HEK293 (cell line): Measurements from ENCODE around the gene ELOVL1.

Experiments
- BCL11A ChIP-seq: fragments of 450-650 bp; formaldehyde crosslinking; IDR thresholded peaks from 2 replicates; pipeline ENCODE4 v1.5.1; 2016; ENCODE audit warnings: low read depth, missing biosample characterization, missing genetic modification characterization
- KLF1 ChIP-seq: fragments of 450-650 bp; formaldehyde crosslinking; IDR thresholded peaks from 2 replicates; pipeline ENCODE4 v1.5.1; 2016; ENCODE audit warnings: missing biosample characterization, missing genetic modification characterization
- RBAK ChIP-seq: fragments of 450-650 bp; formaldehyde crosslinking; IDR thresholded peaks from 2 replicates; pipeline ENCODE4 v1.5.1; 2016; ENCODE audit warnings: missing biosample characterization, missing genetic modification characterization
- YY1 ChIP-seq: fragments of 450-650 bp; formaldehyde crosslinking; IDR thresholded peaks from 2 replicates; pipeline ENCODE4 v1.5.1; 2018; ENCODE audit warnings: missing biosample characterization, missing genetic modification characterization
- ZBTB17 ChIP-seq: fragments of 450-650 bp; formaldehyde crosslinking; IDR thresholded peaks from 2 replicates; pipeline ENCODE4 v1.5.1; 2016; ENCODE audit warnings: missing biosample characterization, missing genetic modification characterization
- ZFHX2 ChIP-seq: fragments of 450-650 bp; formaldehyde crosslinking; conservative IDR thresholded peaks from 2 replicates; pipeline ENCODE4 v1.5.1; 2016; ENCODE audit warnings: missing biosample characterization, missing genetic modification characterization
- ZNF280C ChIP-seq: fragments of 450-650 bp; formaldehyde crosslinking; IDR thresholded peaks from 2 replicates; pipeline ENCODE4 v1.5.1; 2016; ENCODE audit warnings: missing biosample characterization, missing genetic modification characterization
- ZNF416 ChIP-seq: fragments of 450-650 bp; formaldehyde crosslinking; IDR thresholded peaks from 2 replicates; pipeline ENCODE4 v1.5.1; 2016; ENCODE audit warnings: missing biosample characterization, missing genetic modification characterization
- ZNF639 ChIP-seq: fragments of 450-650 bp; formaldehyde crosslinking; IDR thresholded peaks from 2 replicates; pipeline ENCODE4 v1.5.1; 2016; ENCODE audit warnings: missing biosample characterization, missing genetic modification characterization
- ZSCAN4 ChIP-seq: fragments of 450-650 bp; formaldehyde crosslinking; IDR thresholded peaks from 2 replicates; pipeline ENCODE4 v1.5.1; 2017; ENCODE audit warnings: missing biosample characterization, missing genetic modification characterization
- TF ChIP-seq, protein P1 (sequence below): fragments of 450-650 bp; formaldehyde crosslinking; IDR thresholded peaks from 2 replicates; pipeline ENCODE4 v1.5.1; 2017; ENCODE audit warnings: missing biosample characterization, missing genetic modification characterization
- TF ChIP-seq, protein P2 (sequence below): fragments of 450-650 bp; formaldehyde crosslinking; IDR thresholded peaks from 2 replicates; pipeline ENCODE4 v1.5.1; 2016; ENCODE audit warnings: missing biosample characterization, missing genetic modification characterization
- TF ChIP-seq, protein P3 (sequence below): fragments of 450-650 bp; formaldehyde crosslinking; IDR thresholded peaks from 2 replicates; pipeline ENCODE4 v1.5.1; 2016; ENCODE audit warnings: missing biosample characterization, missing genetic modification characterization

DNA sequence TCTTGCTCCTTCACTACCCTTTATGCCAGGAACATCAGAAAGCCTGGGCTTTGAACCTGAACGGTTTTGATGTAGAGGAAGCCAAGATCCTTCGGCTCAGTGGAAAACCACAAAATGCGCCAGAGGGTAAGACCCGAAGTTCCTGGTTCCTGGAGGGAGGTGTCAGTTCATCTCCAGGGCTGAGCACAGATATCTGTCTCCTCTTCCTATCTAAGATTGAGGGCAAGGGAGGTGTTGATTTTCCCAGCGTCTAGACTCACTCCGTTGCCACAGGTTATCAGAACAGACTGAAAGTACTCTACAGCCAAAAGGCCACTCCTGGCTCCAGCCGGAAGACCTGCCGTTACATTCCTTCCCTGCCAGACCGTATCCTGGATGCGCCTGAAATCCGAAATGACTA is 8.1 kb downstream of the ELOVL1 start:
- no peak for TF ChIP-seq YY1 (tag by site-specific recombination)
- TF ChIP-seq RBAK (tag by site-specific recombination) = no peak
- TF ChIP-seq ZNF280C = no peak
- TF ChIP-seq ZSCAN4 (tag by site-specific recombination) = no peak
- TF ChIP-seq, protein P1, sequence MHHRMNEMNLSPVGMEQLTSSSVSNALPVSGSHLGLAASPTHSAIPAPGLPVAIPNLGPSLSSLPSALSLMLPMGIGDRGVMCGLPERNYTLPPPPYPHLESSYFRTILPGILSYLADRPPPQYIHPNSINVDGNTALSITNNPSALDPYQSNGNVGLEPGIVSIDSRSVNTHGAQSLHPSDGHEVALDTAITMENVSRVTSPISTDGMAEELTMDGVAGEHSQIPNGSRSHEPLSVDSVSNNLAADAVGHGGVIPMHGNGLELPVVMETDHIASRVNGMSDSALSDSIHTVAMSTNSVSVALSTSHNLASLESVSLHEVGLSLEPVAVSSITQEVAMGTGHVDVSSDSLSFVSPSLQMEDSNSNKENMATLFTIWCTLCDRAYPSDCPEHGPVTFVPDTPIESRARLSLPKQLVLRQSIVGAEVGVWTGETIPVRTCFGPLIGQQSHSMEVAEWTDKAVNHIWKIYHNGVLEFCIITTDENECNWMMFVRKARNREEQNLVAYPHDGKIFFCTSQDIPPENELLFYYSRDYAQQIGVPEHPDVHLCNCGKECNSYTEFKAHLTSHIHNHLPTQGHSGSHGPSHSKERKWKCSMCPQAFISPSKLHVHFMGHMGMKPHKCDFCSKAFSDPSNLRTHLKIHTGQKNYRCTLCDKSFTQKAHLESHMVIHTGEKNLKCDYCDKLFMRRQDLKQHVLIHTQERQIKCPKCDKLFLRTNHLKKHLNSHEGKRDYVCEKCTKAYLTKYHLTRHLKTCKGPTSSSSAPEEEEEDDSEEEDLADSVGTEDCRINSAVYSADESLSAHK (tag by site-specific recombination) = no peak
- TF ChIP-seq, protein P2, sequence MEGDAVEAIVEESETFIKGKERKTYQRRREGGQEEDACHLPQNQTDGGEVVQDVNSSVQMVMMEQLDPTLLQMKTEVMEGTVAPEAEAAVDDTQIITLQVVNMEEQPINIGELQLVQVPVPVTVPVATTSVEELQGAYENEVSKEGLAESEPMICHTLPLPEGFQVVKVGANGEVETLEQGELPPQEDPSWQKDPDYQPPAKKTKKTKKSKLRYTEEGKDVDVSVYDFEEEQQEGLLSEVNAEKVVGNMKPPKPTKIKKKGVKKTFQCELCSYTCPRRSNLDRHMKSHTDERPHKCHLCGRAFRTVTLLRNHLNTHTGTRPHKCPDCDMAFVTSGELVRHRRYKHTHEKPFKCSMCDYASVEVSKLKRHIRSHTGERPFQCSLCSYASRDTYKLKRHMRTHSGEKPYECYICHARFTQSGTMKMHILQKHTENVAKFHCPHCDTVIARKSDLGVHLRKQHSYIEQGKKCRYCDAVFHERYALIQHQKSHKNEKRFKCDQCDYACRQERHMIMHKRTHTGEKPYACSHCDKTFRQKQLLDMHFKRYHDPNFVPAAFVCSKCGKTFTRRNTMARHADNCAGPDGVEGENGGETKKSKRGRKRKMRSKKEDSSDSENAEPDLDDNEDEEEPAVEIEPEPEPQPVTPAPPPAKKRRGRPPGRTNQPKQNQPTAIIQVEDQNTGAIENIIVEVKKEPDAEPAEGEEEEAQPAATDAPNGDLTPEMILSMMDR (tag by site-specific recombination) = no peak
- TF ChIP-seq ZNF416 = no peak
- TF ChIP-seq BCL11A (tag by site-specific recombination) = no peak
- TF ChIP-seq ZFHX2 = no peak
- no peak for TF ChIP-seq ZNF639 (tag by site-specific recombination)
- TF ChIP-seq, protein P3, sequence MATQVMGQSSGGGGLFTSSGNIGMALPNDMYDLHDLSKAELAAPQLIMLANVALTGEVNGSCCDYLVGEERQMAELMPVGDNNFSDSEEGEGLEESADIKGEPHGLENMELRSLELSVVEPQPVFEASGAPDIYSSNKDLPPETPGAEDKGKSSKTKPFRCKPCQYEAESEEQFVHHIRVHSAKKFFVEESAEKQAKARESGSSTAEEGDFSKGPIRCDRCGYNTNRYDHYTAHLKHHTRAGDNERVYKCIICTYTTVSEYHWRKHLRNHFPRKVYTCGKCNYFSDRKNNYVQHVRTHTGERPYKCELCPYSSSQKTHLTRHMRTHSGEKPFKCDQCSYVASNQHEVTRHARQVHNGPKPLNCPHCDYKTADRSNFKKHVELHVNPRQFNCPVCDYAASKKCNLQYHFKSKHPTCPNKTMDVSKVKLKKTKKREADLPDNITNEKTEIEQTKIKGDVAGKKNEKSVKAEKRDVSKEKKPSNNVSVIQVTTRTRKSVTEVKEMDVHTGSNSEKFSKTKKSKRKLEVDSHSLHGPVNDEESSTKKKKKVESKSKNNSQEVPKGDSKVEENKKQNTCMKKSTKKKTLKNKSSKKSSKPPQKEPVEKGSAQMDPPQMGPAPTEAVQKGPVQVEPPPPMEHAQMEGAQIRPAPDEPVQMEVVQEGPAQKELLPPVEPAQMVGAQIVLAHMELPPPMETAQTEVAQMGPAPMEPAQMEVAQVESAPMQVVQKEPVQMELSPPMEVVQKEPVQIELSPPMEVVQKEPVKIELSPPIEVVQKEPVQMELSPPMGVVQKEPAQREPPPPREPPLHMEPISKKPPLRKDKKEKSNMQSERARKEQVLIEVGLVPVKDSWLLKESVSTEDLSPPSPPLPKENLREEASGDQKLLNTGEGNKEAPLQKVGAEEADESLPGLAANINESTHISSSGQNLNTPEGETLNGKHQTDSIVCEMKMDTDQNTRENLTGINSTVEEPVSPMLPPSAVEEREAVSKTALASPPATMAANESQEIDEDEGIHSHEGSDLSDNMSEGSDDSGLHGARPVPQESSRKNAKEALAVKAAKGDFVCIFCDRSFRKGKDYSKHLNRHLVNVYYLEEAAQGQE = no peak
- no peak for TF ChIP-seq ZBTB17
- no peak for TF ChIP-seq KLF1 (tag by site-specific recombination)
